HT1080 (cell line): ENCODE data around the gene ARMC2. TPM values are rescaled to one million over a fixed set of nuclear protein-coding genes. Genes with fewer than 3 reads are reported as not detected.
A peak's percentile ranks its signal among the peaks of the same experiment; 100 is the strongest.
"Not testable (repeated sequence)": the region's sequence is repeated elsewhere in the genome, so short reads cannot be mapped to it uniquely, and the experiment has no call there.

Source experiments
- DNase-seq: peaks from one replicate; pipeline ENCODE4 v3.0.0-alpha.2; 2015; ENCODE audit warnings: low read depth
- total RNA-seq: library from RNA; depleted of rRNA; stranded (reverse); fragments of >200 nt; shearing (Covaris generic); gene quantifications from 2 replicates; pipeline ENCODE4 v1.2.3, GENCODE V29; 2014

ARMC2 gene
- total RNA-seq, 1 experiment from 2014 or later = 1.3 TPM

- DNase-seq = peak; percentile 65
Measured at GRCh38 chr6:108835218-108835850, 12.9 kb upstream of the ARMC2 start.

DNA sequence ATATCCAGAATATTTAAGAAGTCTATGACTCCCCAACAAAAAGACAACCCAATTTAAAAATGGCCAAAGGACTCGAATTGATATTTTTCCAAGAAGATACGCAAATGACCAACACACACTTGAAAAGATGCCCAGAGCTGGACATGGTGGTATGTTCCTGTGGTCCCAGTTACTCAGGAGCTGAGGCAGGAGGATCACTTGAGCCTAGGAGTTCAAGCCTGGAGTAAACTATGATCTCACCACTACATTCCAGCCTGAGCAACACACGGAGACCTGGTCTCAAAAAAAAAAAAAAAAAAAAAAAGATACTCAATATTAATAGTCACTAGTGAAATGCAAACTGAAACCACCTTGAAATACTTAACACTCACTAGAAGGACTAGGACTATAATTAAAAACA, 12.2 kb upstream of the ARMC2 start:
- no peak for DNase-seq

DNA sequence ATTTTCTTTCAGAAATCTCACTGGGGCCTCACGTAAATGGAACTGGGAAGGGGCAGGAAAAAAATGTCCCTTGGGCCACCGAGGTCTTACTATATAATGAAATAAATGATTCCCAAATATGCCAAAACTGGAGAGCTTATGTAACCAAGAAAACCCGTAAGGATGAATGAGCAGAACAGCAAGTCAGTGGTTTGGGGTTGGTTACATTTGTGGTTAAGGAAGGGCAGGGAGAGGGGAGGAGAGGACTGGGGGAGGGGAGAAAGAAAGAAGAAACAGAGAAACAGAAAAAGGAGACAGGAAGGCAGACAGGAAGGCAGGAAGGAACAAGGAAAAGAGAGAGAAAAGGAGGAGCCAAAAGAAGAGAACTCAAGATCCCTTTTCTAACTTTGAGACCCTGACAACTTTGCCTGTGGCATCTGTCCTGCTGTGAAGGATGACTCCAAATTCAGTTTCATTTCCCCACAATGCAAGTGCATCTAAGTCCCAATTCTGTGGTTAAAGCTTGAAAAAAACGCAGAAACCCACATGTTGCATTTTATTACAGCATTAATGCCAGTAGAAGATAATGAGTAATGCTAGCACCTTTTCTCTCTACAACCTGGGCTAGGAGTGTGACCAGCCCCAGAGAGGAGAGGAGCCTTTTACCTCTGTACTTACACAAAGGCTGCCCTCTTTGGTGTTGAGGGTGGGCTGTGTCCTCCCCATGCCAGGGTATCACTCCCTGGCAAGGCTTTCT, 10.8 kb upstream of the ARMC2 start:
- no peak for DNase-seq

- DNase-seq = no peak
Measured at GRCh38 chr6:108838101-108838717, 10.0 kb upstream of the ARMC2 start.

GRCh38 chr6:108839083-108839642, 9.1 kb upstream of the ARMC2 start:
- DNase-seq = no peak

DNA sequence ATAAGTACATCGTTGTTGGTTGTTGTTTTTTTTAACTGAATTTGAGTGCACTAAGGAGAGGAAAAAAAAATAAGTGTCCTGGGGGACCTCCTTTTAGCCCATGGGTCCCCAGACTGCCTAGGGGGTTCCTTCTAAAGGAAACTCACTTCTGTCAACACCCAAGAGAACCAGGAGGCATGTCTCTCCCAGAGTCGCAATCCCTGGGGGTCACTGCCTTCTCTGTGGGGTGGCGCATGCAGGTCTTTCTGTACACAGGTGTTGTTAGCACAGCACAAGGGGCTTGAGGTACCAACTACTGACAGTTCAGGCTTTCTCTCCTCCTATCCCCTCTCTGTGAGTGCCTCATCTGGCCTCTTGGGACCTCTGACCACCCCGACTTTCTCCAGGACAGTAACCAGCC, 7.3 kb upstream of the ARMC2 start:
- DNase-seq = no peak

DNA sequence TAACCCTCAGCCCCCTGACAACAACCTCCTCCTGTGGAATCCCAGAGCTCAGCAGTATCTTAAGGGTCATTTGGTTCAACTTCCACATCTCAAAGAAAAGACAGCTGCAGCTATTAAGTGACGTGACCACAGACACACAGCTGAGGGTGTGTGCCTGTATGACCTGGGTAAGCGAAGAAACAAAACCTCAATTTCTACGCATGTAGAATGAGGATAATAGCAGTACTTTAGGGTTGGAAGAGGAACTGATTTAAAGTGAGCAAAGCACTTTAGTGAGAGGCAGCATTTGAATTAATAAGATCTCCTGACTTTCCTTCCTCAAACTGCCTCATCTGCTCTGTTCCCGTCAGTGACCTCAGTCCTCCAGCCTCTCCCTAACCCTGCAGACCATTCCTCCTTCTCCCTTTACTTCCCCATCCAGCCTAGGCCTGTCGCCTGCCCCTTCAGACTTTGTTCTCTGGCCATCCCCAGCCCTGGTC, 6.8 kb upstream of the ARMC2 start:
- no peak for DNase-seq

DNA sequence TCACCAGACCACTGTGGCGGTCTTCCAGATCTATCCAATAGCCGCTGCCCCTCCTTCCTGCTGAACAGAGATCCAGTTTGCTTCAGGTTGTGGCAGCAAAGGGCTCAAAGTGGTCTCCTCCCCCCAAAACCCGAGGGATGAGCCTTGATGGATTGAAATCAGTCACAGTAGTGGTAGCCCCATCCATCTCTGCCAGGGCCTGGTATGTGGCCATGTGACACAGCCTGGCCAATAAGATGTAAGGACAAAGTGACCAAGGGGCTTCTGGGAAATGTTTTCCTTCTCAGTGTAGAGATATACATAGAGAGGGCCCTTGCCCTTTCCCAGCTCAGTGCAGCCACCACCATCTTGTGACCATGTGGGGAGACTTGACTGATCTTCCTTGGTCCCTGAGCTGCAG, 4.1 kb upstream of the ARMC2 start:
- no peak for DNase-seq

DNA sequence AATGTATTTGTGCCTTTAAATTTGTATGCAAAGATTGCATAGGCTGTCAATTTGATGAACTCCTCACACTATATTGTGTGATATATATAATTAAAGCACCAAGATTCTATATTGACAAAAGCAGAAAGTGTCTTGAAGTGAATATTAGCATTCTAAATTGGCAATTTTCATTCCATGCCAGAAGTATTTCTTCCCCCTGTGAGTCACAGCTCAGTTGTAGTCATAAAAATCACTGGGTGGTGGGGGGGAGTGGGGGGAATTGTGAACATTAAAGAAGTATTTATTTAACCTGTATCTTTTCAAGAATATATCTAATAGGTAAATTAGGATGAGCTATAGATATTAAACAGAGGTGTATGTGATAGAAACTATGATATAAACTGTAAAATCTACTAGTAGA, 3.1 kb upstream of the ARMC2 start:
- DNase-seq = no peak

DNA sequence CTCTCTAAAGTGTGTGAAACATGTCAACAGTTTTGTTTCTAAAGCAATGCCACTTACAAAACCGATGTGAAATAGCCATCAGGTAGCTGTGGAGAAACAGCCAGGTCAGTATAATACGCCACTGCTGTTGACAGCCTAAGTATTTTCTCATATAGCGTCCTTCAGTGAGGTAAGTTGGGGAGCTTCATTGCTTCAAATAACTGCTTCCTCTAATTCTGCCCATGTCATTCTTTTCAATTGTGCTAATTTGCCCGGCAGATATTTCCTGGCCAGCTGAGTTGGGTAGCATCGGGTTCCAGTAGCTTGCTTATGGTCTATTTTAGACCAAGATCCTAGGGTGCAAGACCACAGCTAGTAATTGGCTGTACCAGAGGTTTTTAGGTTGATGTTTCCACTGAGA, 2.1 kb upstream of the ARMC2 start:
- no peak for DNase-seq

DNA sequence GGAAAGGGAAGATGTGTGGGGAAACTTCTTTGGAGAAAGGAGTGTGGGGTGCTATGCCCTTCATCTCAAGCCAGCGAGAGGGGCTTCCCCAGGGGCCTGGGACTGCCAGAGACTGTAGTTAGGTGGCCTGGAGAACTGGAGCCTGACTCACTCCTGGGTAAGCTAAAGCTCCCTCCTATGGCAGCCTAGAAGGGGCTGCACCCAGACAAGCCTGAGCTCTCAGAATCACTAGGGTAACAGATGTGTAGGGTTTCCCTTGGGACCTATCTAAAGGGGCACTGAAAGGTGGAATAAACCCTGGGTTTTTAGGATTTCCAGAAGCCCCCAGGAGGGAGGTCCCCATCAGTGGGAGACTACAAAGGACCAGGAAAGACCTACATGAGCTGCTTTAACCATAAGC, 1.6 kb upstream of the ARMC2 start:
- DNase-seq = no peak

DNA sequence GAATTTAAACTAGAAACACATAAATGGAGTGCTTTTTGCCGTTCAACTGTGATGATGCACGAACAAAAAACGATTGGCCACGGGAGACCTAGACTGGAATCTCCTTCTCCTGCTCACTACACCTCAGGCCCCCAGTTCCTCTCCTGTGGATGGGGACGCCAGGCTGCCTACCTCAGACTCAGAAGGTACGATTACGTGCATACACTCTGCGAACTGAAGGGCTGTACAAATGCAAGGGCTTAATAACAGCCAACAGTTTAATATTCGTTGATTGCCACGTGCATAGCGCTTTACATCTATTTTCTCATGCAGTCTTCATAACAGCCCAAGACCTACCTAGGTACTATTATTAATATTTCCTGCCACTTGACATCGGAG, 495 bp upstream of the ARMC2 start:
- DNase-seq = no peak

- no peak for DNase-seq
Measured at GRCh38 chr6:108850669-108851465, 2.6 kb downstream of the ARMC2 start.

DNA sequence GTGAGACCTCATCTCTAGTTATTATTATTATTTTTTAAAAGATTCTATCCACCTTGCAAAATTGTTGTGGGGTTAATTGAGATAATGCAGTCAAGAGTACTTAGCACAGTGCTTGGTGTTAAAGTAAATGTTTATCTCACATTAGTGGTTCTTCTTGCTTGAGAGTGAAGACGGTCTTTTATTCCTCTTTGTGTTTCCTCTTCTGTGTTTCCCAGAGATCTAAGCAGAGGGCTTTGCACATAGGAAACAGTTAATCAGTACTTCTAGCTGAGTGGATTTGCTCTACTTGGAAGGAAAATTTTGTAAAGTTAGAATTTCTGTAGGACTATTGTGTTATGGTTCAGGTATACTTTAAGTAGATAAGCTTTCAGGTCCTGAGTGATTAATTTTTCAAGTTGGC, 3.5 kb downstream of the ARMC2 start:
- no peak for DNase-seq

- DNase-seq = no peak
Measured at GRCh38 chr6:108853077-108853476, 4.9 kb downstream of the ARMC2 start.

DNA sequence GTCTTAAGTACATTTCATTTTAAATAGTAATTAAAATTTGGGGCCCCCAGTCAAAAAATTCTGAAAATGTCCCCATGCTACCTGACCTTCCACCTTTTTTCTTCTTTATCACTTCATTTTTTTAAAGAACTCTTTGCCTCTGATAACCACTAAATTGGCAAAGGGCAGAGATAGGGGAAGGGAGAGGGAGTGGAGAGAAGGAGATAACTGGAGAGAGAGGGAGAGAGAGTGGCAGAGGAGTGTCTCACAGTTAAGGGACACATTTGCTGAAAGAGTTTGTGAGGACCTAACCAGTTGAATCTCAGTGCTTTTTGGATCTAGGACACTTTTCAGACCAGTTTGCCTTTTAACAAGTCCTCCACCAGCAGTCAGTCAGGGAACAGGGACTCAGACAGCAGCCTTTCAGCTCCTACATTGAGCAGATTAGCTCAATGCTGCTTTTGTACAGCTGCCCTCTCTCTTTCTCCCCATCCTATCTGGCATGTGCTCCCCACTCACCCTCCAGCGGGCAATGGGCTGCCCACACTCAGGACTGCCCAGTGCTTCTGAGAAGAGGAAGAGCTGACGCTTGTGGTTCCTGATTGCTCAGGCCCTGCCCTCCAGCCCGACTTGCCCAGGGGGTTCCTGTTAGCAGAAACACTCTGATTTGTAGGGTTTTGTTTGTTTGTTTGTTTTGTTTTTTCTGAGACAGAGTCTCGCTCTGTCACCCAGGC, 14.4 kb downstream of the ARMC2 start:
- no peak for DNase-seq

- not testable (repeated sequence) for DNase-seq
Measured at GRCh38 chr6:108865751-108866286, 17.6 kb downstream of the ARMC2 start.

GRCh38 chr6:108866798-108867197, 18.6 kb downstream of the ARMC2 start:
- no peak for DNase-seq

GRCh38 chr6:108868647-108869046, 20.4 kb downstream of the ARMC2 start:
- DNase-seq = no peak

- no peak for DNase-seq
Measured at GRCh38 chr6:108869876-108870275, 21.7 kb downstream of the ARMC2 start.

GRCh38 chr6:108870357-108870756, 22.1 kb downstream of the ARMC2 start:
- no peak for DNase-seq
